NCI-H2107 treated with DMSO at 0.1 percent for 48 hours (cell line): ENCODE data around the gene CDC37.
"Not testable (repeated sequence)": the region's sequence is repeated elsewhere in the genome, so short reads cannot be mapped to it uniquely, and the experiment has no call there.

Experiments
- DNase-seq: peaks from one replicate; lab custom pipeline; 2025; ENCODE audit not compliant: unreplicated experiment; lab: John Stamatoyannopoulos, UW

Gene CDC37

DNA sequence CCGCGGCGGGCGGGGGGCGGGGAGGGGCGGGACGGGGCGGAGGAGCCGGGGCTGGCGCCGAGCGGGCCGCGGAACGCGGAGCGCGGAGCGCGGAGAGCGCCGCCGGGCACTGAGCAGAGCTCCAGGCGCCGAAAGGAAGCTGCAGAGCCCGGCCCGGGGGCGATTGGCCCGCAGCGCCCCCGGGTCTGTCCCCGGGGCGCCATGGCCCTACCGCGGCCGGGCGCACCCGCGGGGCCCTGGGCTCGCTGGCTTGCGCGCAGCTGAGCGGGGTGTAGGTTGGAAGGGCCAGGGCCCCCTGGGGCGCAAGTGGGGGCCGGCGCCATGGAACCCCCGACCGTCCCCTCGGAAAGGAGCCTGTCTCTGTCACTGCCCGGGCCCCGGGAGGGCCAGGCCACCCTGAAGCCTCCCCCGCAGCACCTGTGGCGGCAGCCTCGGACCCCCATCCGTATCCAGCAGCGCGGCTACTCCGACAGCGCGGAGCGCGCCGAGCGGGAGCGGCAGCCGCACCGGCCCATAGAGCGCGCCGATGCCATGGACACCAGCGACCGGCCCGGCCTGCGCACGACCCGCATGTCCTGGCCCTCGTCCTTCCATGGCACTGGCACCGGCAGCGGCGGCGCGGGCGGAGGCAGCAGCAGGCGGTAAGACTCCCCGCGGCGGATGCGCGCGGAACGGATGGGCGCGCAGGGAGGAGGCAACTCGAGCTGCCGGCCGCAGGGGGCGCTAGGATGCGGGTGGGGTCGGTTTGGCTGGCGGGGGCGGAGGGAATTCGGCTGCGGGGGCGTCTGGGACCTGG is 17.3 kb upstream of the CDC37 start, which contains the start of gene PDE4A:
PDE4A (plus strand) TSS at position 95 of the 796 bp plus-strand sequence; CDS start at position 322, 227 bp downstream.
- DNase-seq, result no peak

DNA sequence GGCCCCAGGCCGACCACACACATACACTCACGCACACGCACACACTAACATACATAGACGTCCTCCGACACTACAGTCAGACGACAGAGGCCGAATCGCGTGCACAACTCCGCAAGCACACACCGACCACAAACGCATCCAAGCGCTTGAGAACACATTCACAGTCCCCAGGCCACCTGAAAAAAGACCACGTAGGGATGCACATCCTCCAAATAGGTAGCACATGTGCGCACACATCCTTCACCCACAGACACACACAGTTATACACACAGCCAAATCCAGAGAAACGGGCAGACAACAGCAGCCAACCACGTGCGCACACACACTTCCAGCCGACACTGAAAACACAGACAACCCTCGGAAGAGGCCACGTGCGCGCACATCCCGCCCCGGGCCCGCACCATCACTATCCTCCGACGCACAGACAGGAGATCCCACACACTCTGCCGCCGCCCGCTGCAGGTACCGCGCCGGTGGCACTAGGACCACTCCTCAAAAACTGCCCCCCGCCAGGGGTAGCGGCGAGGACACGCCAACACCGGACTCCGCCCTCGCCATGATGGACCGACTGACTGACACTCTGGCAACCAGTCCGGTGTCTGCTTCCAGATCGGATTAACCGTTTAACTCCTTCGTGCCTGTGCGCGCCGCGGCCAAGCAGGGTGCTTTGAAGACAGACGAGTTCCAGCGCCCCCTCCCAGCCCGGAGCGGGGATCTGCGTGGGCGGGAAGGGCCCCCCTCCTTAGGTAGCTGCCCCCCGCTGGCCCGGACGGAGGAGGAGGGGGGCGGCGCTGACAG is 16.5 kb upstream of the CDC37 start:
- no peak for DNase-seq

DNA sequence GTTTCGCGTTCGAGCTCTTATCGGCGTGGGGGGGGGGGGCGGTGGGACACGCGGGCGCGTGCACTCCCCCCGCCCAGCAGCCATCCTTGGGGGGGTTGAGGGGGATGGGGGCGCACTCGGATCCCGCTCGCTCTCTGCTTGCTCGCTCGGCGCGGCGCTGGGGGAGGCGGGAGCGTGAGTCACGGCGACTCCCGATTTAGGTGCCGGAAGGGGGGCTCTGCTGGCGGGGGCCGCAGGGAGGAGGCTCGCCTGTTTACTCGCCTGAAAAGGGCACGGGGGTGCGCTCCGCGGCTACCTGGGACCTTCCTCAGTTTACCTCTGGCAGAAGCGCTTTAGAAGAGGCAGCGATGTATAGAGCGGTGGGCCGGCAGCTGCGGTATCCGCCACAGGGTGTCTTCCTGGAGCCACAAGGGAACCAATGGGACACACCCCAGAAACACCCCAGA is 15.9 kb upstream of the CDC37 start:
- no peak for DNase-seq

DNA sequence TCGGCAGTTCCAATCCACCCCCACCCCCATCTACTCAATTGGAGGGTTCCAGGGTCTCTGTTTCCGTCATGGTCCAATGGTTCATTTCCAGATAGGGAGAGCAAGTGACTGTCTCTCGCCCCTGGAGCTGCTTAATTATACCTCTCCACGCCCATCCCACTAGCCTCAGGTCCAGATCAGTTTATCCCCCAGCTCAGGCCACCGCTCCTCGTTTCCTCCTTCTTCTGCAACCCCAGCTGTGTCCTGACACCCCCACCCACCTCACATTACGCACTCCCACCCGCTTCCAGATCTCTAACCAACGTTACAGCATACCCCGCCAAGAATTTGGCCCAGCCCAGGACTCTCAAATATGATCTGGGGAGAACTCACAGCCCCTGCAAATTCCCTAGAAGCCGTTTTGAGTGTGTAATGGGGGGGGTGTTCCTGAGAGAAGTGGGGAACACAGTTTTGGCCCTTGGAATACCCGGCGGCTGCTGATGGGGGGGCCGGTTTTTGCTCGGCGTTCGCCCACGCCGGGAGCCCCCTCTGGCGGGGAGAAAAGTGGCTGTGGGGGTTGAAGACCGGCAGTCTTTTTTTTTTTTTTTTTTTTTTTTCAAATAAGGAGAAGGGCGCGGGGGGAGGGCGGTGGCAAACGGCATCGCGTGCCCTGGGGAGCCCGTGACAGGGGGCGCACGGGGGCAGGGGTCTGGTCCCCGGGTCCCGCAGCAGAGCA is 15.3 kb upstream of the CDC37 start:
- DNase-seq, result no peak

DNA sequence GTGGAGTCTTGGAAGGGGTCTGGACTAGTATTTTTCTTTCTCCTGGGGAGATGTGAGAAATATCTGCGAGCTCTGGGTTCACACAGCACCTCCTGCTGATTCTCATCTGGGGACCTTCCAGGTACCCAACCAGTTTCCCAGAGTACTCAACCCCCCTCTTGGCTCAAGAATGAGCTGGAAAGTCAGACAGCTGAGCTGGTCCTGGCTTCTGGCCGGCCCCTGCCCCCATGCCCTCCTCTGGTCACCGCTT is 14.8 kb upstream of the CDC37 start:
- DNase-seq, result no peak

DNA sequence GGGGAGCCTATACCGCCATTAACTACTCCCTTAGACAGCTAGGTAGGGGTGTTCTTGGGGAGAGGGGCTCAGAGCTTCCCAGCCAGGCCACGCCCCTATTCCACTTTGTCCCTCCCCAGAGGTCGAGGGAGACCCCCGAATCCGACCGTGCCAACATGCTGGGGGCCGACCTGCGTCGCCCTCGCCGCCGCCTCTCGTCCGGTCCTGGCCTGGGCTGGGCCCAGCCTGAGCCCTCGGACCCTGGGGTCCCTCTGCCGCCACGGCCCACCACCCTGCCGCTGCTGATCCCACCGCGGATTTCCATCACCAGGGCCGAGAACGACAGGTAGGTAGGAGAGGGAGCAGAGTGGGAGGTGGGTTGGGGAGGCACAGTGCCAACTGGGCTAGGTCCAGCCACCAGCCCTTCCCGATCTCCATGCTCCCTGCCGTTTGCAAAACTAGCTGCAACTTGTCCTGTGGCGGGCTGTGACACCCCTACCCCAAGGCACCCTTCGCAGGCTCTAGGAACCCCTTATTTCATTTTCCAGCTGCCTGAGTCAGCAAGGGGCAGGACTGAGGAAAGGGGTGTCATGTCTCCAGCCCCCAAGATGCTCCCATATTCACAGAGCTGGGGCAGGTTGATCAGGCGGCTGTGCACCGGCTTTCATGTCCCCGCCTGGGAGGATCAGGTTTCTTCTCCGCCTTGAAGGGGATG is 14.3 kb upstream of the CDC37 start:
- no peak for DNase-seq

DNA sequence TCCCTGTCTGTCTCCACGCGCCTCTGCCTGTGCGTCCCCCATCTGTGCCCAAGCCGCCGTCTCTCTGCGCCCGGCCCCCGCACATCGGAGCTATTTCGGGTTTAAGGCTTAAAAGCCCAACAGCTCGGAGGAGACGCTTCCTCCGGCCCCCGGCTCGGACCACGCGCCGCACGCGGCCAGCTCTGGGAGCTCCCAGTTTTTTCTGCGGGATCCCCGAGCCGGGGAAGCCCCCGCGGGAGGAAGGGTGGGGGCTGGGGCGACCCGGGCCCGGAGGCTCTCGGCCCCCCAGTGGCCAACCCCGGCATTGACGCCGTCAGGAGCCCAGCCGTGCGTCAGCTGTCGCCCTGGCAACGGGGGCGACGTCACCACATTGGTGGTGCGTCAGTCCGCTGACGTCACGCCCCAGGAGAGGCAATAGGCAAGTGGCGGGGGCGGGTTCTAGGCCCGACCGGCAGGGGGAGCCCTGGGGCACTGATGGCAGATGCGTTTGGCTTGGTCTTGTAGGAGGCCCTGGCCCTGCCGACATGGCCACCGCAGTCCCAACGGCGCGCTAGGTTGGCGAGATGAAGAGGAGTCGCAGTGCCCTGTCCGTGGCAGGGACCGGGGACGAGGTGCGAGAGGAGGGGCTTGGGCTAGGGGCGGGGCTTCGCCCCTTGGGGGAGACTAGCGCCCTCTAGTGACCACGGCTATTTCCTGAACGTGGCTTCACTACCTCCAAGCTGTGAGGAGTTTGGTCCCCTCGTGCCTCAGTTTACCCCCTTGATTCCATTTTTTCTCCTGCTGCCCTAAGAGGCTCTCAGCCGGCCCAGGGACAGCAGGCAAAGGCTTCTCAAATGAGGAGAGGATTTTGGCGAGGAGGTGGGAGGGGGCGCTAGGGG is 13.3 kb upstream of the CDC37 start:
- DNase-seq, result no peak

DNA sequence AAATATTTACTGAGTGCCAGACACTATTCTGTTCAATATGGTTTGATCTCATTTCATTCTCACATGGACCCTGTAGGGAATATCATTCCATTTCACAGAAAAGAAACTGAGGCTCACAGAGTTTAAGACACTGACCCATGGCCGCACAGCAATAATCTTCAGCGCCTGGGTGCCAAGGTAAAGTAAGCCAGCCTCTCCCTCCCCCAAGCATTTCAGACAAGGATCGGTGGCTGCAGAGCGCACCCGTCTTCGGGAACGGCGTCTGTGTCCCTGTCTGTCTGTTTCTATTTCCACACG is 12.7 kb upstream of the CDC37 start:
- DNase-seq, result no peak

DNA sequence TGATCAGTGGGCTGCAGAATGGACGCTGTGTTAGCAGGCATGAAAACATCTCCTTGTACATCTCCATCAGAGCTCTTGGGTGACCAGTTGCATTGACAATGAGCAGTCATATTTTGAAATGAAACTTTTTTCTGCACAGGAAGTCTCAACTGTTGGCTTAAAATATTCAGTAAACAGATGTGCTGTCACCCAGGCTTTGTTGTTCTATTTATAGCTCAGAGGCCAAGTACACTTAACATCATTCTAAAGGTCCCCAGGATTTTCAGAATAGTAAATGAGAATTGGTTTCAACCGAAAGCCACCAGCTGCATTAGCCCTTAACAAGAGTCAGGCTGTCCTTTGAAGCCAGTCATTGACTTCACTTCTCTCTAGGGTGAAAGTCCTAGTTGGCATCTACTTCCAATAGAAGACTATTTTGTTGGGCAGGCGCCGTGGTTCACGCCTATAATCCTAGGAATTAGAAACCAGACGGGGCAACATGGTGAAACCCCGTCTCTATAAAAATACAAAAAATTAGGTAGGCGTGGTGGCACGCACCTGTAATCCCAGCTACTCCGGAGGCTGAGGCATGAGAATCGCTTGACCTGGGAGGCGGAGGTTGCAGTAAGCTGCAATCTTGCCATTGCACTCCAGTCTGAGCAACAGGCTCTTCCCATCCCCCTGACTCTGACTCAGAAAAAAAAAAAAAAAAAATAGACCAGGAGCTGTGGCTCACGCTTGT is 9.1 kb upstream of the CDC37 start:
- no peak for DNase-seq

DNA sequence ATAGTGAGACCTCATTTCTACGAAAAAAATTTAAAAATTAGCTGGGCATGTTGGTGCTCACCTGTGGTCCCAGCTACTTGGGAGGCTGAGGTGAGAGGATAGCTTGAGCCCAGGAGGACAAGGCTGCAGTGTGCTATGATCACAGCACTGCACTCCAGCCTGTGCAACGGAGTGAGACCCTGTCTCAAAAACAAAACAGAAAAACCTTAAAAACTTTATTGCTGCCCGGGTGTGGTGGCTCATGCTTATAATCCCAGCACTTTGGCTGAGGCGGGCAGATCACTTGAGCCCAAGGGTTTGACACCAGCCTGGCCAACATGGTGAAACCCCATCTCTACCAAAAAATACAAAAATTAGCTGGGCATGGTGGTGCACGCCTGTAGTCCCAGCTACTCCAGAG is 7.9 kb upstream of the CDC37 start:
- not testable (repeated sequence) for DNase-seq

DNA sequence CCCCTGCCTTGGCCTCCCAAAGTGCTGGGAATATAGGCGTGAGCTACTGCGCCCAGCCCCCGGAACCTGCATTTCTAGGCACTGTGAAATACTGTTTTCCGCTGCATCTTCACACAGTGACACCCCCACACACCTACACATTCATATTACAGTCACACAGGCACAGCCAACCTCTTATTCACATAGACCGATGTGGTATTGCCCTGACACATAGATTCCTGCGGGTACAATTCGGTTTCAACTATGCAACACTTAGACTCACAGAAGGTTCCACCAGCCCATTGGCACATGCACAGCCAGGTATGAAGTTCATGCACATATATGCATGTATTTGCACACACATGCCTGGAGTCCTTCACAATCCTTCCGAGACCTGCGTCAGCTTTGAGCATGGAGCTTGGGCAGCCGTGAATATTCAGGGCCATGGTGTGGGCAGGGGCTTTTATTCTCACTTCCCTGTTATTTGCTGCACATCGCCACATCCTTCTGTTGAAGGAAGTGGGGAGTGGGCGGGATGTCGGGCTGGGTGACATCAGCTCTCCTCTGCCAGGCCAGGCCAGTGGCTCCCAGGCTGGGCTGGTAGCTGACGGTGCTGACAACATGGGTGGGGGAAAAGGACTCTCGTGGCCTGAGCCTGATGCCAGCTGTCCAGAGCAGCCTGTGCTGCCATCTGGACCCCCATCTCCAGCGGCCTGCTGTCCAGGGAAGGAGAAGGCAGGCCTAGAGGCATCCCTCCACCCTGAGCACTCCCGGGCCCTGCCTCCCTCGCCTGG is 5.4 kb upstream of the CDC37 start:
- no peak for DNase-seq

DNA sequence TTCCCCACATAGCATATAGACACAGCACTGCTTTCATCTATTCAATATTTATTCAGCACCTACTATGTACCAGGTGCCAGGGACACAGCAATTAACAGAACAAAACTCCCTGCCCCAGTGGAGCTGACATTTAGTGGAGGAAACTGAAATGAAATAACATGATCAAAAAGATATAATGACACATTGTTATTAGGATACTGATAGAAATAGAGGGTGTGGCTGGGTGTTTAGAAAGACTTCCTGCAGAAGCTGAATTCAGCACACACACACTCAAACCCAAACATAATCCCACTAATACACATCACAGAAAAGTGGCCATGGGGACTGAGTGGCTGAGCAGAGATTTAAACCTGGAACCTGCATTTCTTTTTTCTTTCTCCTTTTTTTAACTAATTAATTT is 3.8 kb upstream of the CDC37 start:
- no peak for DNase-seq

DNA sequence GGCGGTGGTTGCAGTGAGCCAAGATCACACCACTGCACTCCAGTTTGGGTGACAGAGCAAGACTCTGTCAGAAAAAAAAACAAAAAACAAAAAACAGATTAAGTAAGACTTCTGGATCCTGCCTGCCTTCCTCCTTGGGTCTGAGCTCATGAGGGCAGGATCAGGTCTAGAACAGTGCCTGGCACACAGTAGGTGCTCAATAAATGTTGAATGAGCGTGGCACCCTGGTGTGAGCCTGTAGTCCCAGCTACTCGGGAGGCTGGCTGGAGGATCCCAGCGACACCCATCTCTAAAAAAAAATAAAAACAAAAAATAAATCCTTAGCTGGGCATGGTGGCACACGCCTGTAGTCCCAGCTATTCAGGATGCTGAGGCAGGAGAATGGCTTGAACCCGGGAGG is 2.8 kb upstream of the CDC37 start:
- DNase-seq, result no peak

DNA sequence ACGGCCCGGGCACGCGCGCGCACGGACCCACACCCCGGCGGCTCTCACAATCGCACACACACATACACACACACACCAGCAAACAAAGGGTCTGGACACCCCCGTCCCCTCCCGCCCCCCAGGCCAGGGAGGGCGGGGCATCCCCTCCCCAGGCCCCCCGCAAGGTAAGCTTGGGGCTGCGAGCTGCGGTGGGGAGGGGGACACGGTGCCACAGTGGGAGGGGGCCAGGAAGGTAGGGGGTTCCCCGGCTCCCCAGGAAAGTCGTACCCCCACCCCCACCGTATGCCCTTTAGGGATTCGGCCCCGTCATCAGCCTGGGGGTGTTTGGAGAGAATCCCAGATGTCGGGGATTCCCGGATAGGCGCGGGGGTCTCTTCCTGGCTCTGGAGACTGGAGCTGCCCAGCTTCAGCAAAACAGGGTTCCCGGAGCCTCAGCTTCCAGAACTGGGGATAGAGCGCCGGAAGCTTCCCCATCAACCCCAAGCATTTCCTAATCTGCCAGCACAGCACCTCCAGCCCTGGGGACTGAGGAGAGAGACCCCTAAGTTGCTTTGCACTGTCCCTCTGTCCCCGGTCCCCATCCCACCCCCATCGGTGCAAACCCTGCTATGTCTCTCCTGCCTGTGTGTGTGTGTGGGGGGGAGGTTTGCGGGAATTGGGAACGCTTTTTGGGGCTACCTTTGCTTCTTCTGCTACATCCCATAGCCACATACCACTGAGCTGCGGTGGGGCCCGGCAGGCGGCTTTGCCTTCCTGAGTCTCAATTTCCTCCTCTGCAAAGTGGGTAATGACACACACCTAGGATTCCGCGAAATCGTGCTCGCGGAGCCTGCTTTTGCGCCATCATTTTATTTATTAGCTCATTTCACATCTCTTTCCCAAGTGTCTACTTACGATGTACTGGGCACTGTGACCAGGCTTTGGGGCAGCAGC is 1.8 kb upstream of the CDC37 start:
- DNase-seq, result no peak

DNA sequence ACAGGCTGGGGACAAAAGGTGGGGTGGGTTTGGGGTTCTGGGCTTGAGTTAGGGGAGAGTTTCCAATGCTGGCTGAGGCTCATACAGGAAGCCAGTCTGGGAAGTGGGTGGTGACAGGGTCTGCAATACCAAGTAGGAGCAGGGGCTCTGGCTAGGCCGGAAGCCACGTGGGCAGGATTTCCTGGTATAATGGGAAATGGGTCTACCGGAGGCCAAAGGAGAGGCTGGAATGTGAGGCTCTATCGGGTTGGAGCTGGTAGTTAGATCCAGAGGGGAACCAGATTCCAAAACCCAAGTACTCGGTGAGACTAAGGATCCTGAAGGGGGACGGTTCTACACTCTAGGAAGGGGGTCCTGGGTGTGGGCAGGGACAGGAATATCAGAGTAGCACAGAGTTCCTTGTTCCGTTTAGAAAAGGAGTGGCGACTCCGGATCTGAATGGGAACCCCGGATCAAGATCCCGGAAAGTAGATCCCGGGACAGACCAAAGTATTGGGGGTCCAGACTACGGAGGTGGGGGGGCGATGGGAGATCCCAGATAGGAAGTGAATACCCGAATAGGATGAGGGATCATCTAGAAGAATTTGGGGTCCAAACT is 802 bp downstream of the CDC37 start:
- no peak for DNase-seq

DNA sequence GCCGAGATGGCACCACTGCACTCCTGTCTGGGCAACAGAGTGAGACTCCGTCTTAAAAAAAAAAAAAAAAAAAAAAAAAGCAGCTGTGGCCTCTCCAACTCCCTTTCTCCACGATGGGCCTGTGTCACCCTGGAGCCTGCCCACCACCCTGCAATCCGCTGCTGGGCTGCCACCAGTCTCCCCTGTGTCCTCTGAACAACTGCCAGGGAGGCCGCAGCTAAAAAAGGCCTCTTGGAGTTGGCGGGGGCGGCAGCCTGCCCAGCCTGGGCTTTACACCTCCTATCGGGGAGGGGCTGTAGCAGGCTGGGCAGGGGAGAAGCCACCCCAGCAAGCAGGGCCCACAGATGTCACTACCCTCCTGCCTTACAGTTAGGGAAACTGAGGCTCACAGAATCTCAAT is 3.5 kb downstream of the CDC37 start:
- no peak for DNase-seq

DNA sequence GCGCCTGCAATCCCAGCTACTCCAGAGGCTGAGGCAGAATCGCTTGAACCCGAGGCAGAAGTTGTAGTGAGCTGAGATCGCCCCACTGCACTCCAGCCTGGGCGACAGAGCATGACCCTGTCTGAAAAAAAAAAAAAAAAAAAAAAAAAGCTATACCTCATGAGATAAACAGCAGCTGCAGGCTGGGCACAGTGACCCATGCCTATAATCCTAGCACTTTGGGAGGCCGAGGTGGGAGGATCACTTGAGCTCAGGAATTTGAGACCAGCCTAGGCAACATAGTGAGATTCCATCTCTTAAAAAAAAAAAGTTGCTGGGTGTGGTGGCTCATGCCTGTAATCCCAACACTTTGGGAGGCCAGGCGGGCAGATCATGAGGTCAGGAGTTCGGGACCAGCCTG is 4.0 kb downstream of the CDC37 start:
- not testable (repeated sequence) for DNase-seq

DNA sequence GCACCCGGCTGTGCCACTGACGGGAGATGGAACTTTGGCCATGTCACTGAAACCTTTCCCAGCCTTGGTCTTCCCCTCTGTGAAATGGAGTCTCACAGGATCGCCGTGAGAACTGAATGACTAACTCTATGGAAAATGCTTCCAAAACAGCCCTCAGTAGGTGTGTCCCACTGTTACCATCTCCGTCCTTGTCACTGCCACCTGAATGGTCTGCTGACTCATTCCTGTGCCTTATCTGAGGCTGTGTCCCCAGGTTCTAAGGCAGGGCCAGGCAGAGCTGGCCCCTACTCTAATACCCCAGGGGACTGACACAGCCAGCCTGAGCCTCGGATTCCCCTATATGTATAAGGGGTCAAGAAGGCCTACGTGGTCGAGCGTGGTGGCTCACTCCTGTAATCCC is 4.5 kb downstream of the CDC37 start:
- no peak for DNase-seq
